Activated gamma-delta T cell treated with Interleukin-2 at 50 U/mL for 16 hours (primary cell): Measurements from ENCODE around the gene CYREN.
"Not testable (repeated sequence)": the region's sequence is repeated elsewhere in the genome, so short reads cannot be mapped to it uniquely, and the experiment has no call there.

Experiments
- DNase-seq: peaks from one replicate; pipeline ENCODE4 v3.0.0-alpha.2; 2020

CYREN gene

GRCh38 chr7:135170274-135170997 lies at the start of gene CYREN:
CYREN (minus strand) TSS chr7:135170707; CDS start chr7:135168922, 1,785 bp downstream.
- DNase-seq = peak; percentile 88

- no peak for DNase-seq
Measured at GRCh38 chr7:135217645-135218509, 47.4 kb upstream of the CYREN start.

- DNase-seq = no peak
Measured at GRCh38 chr7:135215698-135216097, 45.2 kb upstream of the CYREN start.

GRCh38 chr7:135215180-135215579 lies 44.7 kb upstream of the CYREN start:
- DNase-seq = no peak

- DNase-seq = no peak
Measured at GRCh38 chr7:135213831-135214230, 43.3 kb upstream of the CYREN start.

GRCh38 chr7:135211946-135212685 lies 41.6 kb upstream of the CYREN start:
- not testable (repeated sequence) for DNase-seq

- peak; percentile 96 for DNase-seq
Measured at GRCh38 chr7:135211179-135211945, 40.9 kb upstream of the CYREN start, which contains the start of gene WDR91. WDR91 (minus strand) TSS chr7:135211526; CDS start chr7:135211502, 24 bp downstream.

- no peak for DNase-seq
Measured at GRCh38 chr7:135210888-135211178, 40.3 kb upstream of the CYREN start.

GRCh38 chr7:135209225-135209834 lies 38.8 kb upstream of the CYREN start:
- no peak for DNase-seq

GRCh38 chr7:135208102-135208793 lies 37.7 kb upstream of the CYREN start:
- no peak for DNase-seq

GRCh38 chr7:135207406-135208101 lies 37.0 kb upstream of the CYREN start:
- DNase-seq = no peak

- no peak for DNase-seq
Measured at GRCh38 chr7:135206941-135207391, 36.5 kb upstream of the CYREN start.

GRCh38 chr7:135205850-135206249 lies 35.3 kb upstream of the CYREN start:
- no peak for DNase-seq

GRCh38 chr7:135204876-135205275 lies 34.4 kb upstream of the CYREN start:
- DNase-seq = no peak

GRCh38 chr7:135204341-135204749 lies 33.8 kb upstream of the CYREN start:
- DNase-seq = no peak

GRCh38 chr7:135201350-135201749 lies 30.8 kb upstream of the CYREN start:
- no peak for DNase-seq

GRCh38 chr7:135200821-135201331 lies 30.4 kb upstream of the CYREN start:
- DNase-seq = no peak

- no peak for DNase-seq
Measured at GRCh38 chr7:135199439-135199838, 28.9 kb upstream of the CYREN start.

- no peak for DNase-seq
Measured at GRCh38 chr7:135197906-135198655, 27.6 kb upstream of the CYREN start.

- DNase-seq = no peak
Measured at GRCh38 chr7:135197343-135197742, 26.8 kb upstream of the CYREN start.
